Frontal cortex (tissue), 4 donors: ENCODE results near the gene HDAC10. TPM values are rescaled to one million over a fixed set of nuclear protein-coding genes. Genes with fewer than 3 reads are reported as not detected.

Source experiments
- DNase-seq, 2 donors: peaks; one replicate each; pipeline ENCODE4 v3.0.0; 2012; ENCODE audit warnings: low spot score in 2 of 2
- FAIRE-seq: peaks from 2 replicates; lab custom pipeline; 2012; peaks lifted over from hg19 to GRCh38; lab: Jason Lieb, UNC
- total RNA-seq: library from RNA; depleted of rRNA; stranded (reverse); fragments of >200 nt; gene quantifications from one replicate; pipeline ENCODE4 v1.2.3, GENCODE V29; 2014
- donor health status: control.
- donor health status: control.
- donor health status: control.

The HDAC10 gene
- total RNA-seq, 1 donor from 2014 or later = 16.7 TPM

DNA sequence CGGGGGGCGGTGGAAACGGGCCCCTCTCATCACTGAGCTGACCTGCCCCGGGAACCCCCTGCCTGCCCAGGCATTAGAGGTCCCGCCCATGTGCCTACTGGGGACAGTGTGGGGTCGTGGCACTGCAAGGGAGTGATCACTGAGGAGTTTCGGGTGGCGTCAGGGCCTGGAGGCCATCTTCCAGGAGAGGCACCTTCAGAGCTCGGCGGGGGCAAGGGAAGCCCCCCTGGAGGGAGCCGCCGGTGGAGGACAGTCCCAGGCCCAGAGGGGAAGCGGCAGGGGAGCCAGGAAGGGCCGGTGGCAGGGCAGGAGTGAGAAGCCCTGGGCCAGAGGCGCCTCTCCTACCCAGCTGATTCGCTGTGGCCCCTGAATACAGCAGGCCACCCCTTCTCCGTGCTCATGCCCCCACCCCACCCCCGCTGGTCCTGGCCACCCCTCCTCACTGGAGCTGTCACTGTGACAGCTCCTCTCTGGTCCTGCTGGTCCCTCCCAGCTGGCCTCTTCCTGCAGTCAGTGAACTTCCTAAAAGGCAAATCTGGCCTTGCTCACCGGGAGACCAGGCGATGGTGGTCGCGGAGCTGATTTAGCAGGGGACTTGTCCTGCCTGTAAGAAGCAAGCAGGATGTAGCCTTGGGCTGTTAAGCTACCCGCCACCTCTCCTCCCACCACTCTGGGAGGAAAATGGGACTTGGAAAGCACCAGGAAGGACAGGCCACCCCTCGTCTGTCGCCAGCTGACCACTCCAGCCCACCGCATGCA is 21.2 kb upstream of the HDAC10 start:
- DNase-seq (no peak), FAIRE-seq (no peak)

DNA sequence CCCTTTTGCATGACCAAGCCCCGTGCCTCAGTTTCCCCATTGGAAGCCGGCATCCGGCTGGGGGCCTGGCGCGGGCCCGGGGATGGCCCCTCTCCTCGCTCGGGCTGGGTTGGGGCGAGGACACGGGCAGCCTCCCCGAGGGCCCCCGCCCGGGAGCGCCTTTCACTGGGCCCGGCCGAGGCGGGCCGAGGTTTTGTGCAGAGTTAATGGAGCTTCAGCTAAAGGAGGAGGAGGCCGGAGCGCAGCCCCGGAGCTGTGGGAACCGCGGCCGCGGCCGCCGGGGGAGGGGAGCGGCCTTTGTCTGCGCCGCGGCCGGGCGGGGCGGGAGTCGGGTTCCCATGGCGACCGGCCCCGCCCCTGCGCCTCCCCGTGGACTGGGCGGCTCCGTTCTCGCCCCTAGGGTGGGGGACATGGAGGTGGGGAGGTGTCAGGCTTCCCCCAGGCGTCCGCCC is 20.5 kb upstream of the HDAC10 start:
- no peak for FAIRE-seq
- peak; percentile 77 to 82 for DNase-seq

GRCh38 chr22:50270666-50271394 is 19.8 kb upstream of the HDAC10 start:
- peak in 1 of 2 donors; percentile 68 for DNase-seq
- no peak for FAIRE-seq

- DNase-seq (peak; percentile 71 to 77), FAIRE-seq (no peak)
These were observed 19.1 kb upstream of the HDAC10 start, which contains the start of gene MAPK11 for GRCh38 chr22:50269970-50270665. TSS of gene MAPK11 (minus strand) at chr22:50270380. CDS start at chr22:50270292, 88 bp downstream.

GRCh38 chr22:50269573-50269969 is 18.5 kb upstream of the HDAC10 start:
- FAIRE-seq = no peak

GRCh38 chr22:50268655-50269113 is 17.6 kb upstream of the HDAC10 start:
- DNase-seq (no peak), FAIRE-seq (no peak)

More at GRCh38 chr22:50269573-50269969, 18.5 kb upstream of the HDAC10 start:
- no peak for DNase-seq

DNA sequence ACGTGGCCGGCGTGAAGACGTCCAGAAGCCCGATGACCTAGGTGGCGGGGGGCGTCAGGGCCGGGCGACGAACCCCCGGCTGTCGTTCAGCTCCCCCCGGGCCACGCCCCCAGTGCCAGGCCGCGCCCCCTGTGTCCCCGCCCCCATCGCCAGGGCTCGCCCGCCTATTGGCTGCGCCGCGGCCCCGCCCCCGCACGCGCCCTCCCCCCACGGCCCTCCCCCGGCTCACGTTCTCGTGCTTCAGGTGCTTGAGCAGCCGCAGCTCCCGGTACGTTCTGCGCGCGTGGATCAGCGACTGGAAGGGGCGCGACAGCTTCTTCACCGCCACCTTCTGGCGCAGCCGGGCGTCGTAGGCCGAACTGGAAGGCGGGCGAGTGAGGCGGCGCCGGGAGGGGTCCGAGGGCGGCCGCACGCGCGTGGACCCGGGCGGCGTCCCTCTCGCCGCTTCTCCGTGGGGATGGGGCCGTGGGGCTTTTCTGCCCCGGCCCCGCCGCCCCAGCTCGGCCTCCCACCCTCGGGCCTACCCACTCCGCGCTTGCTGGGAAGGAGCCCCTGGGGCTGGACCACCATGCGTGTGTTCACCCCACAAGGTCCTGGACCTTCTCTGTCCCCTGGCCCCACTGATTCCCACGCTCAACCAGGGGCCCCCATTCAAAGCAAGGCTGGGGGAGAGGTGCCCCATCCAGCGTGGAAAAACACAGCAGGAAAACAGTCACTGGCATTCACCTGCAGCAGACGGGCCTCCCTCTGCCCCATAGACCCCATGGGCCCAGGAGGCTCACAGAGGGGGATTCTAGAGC is 16.7 kb upstream of the HDAC10 start:
- no peak for FAIRE-seq
- peak in 1 of 2 donors; percentile 78 for DNase-seq

GRCh38 chr22:50266994-50267393 is 15.9 kb upstream of the HDAC10 start:
- FAIRE-seq = no peak
- no peak for DNase-seq

- no peak for DNase-seq
- FAIRE-seq = no peak
These were observed 14.0 kb upstream of the HDAC10 start for GRCh38 chr22:50264946-50265669.

DNA sequence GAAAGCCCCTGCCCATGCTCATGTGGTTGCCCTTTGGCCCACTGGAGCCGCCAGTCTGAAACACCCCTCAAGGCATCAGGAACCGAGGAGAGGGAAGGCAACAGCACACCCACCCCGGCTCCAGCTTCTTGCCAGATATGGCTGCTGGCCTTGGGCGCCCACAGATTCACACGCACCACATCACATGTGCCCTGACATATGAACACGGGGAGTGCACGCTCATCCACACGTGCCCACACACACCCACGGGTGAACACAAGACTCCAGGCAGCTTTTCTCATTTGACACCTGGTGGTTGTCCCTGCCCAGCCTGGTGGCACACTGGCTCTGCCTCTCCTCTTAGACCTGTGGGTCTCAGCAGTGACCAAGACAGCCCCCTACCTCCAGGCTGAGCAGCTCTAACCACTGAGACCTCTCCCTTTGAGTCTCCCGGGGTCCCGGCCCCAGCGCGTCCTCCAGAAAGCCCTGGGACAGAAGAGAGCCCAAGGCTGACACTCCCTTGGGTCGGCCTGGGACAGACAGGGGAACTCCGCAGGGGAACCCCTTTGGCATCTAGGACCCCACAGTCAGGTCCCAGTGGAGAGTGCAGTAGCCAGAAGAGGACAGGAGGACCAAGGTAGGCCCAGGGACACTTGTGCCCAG is 13.2 kb upstream of the HDAC10 start:
- no peak for FAIRE-seq
- DNase-seq = no peak

DNA sequence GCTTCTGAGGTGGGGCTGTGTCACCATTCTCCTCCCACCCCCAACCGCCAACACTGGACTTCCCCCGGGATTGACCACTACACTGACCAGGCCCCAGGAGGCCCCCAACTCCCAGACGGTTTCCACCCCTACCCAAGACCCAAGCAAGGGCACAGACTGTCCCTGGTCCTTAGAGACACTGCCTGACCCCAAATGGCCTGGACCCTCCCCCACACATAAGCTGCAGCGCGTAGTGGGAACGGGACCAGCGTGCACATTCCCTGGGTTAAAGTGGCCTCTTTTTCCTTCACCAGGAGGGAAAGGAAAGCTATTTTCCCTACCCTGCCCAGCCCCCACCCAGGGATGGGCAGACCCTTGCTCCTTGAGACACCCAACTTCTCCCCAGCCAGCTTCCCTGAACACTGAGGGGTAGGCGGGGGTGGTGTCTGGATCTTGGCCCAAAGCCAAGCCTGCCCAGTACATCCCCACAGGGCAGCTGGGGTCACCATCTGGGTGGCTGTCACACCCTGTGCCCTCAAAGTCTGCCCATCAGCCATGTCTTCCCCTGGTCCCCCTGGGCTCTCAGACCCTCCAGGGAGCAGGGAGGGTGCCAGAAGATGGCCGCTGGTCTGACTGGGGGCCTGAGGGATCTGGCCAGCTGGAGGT is 12.0 kb upstream of the HDAC10 start:
- FAIRE-seq (no peak), DNase-seq (no peak)

GRCh38 chr22:50262460-50262911 is 11.4 kb upstream of the HDAC10 start:
- FAIRE-seq (no peak), DNase-seq (no peak)

DNA sequence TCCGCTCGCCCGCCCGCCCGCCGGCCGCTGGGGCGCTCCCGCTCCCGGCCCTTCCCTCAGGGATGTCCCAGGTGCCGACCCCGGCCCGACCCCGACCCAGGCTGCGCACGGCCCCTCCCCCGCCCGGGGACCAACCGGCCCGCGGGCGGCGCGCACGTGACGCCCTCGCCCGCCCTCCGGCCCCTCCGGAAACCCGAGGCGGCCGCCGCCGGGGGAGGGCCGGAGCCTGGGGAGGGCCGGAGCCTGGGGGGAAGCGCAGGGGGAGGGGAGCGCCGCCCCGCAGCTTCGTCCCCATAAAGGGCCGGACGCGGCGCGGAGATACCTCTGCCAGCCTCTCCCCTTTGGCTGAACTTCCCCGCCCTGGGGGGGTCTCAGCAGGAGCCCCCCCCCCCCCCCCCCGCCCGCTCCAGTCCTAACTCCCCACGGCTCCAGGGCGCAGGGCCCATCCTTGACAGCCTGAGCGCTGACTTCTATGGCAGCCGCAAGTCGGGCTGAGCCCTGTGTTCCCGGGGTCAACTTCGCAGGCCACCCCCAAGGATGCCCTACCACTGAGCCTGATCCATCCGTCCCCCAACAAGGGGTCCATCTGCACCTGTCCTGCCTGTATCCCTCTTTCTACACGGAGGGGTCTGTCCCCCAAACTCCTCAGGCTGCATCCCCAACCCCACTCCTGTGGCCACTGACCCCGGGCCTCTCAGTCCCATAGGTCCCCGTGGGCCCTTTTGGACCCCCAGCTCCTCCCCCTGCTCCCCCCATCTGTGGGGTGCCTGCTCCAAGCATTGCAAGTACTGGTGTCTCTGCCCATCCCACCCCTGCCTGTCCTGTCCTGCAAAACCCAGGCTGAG is 10.8 kb upstream of the HDAC10 start, which contains the start of gene MAPK12:
TSS of gene MAPK12 (minus strand) at position 69 of the 845 bp plus-strand sequence. CDS start 174 bp downstream, outside the sequence.
- no peak for FAIRE-seq
- DNase-seq = peak; percentile 80 to 87

- no peak for FAIRE-seq
These were observed 9.9 kb upstream of the HDAC10 start for GRCh38 chr22:50260801-50261614.

DNA sequence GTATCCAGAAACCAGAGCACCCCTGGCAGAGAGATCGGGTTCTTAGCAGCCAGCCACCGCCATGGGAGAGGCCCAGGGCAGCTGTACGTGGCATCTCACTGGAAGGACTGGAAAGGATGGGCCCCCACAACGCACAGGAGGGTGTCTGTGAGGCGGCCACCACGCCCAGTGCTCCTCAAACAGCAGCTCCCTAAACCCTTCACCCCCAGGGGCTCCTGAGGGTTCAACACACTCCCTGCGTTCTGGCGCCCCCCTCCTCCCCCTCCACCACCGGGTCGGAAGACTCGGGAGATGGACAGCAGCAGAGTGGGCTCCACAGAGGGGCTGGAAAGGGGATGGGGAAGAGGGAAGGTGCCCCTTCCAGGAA is 9.4 kb upstream of the HDAC10 start:
- FAIRE-seq = no peak
- no peak for DNase-seq

More at GRCh38 chr22:50260801-50261614, 9.9 kb upstream of the HDAC10 start:
- peak; percentile 67 to 71 for DNase-seq

DNA sequence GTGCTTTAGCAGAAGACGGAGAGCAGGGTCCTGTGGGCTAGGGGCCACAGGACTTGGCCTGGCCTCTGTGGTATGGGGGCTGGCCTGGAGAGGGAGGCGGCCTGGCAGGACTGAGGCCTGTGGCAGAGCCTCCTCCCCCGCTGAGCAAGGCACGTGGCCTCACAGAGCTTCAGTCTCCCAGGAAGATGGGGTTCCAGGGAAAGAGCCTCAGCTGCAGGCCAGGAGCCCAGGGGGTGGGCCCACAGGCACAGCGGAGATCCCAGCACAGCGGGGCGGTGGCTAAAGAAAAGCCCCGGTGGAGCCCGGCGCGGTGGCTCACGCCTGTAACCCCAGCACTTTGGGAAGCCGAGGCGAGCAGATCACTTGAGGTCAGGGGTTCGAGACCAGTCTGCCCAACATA is 8.2 kb upstream of the HDAC10 start:
- FAIRE-seq = no peak

More for the DNA sequence above, 8.2 kb upstream of the HDAC10 start:
- DNase-seq = no peak
